Hepatocyte (in vitro differentiated cells): ENCODE measurements around the gene MYBPC2. TPM values are rescaled to one million over a fixed set of nuclear protein-coding genes. Genes with fewer than 3 reads are reported as not detected.

Experiments used
- DNase-seq: peaks from one replicate; pipeline ENCODE4 v3.0.0-alpha.2; 2016; ENCODE audit warnings: low spot score
- H2AFZ ChIP-seq: fragments of 200-600 bp; sonication (generic); 2 replicates; pipeline ENCODE4 v1.6.0; 2016; ENCODE audit warnings: antibody characterized with exemption, mild to moderate bottlenecking
- H3K27ac ChIP-seq: fragments of 200-600 bp; sonication (generic); 2 replicates; pipeline ENCODE4 v1.5.1; 2016; ENCODE audit warnings: mild to moderate bottlenecking
- H3K27me3 ChIP-seq: fragments of 200-600 bp; sonication (generic); 2 replicates; pipeline ENCODE4 v1.6.1; 2016
- H3K36me3 ChIP-seq: fragments of 200-600 bp; sonication (generic); replicated peaks from 2 replicates; pipeline ENCODE4 v1.5.1; 2016; ENCODE audit warnings: low read depth; ENCODE audit not compliant: insufficient read depth
- H3K4me1 ChIP-seq: fragments of 200-600 bp; sonication (generic); 2 replicates; pipeline ENCODE4 v1.5.1; 2016; ENCODE audit warnings: mild to moderate bottlenecking, moderate library complexity; ENCODE audit not compliant: insufficient read depth
- H3K4me2 ChIP-seq: fragments of 200-600 bp; sonication (generic); 2 replicates; pipeline ENCODE4 v1.6.0; 2016
- H3K4me3 ChIP-seq: fragments of 200-600 bp; sonication (generic); 2 replicates; pipeline ENCODE4 v1.5.1; 2016; ENCODE audit warnings: mild to moderate bottlenecking
- H3K79me2 ChIP-seq: fragments of 200-600 bp; sonication (generic); 2 replicates; pipeline ENCODE4 v1.6.0; 2017; ENCODE audit warnings: mild to moderate bottlenecking
- H3K9me2 ChIP-seq: fragments of 200-600 bp; sonication (generic); replicated peaks from 2 replicates; pipeline ENCODE4 v1.6.0; 2017; ENCODE audit warnings: mild to moderate bottlenecking; ENCODE audit not compliant: insufficient read depth
- H3K9me3 ChIP-seq: fragments of 200-600 bp; sonication (generic); 2 replicates; pipeline ENCODE4 v1.5.1; 2016; ENCODE audit warnings: low read depth, mild to moderate bottlenecking
- H4K20me1 ChIP-seq: fragments of 200-600 bp; sonication (generic); 2 replicates; pipeline ENCODE4 v1.6.0; 2016; ENCODE audit warnings: mild to moderate bottlenecking; ENCODE audit not compliant: insufficient read depth, poor library complexity, severe bottlenecking
- EZH2 ChIP-seq: fragments of 200-600 bp; sonication (generic); IDR thresholded peaks from 2 replicates; pipeline ENCODE4 v1.6.1; 2016; ENCODE audit warnings: antibody characterized with exemption, mild to moderate bottlenecking, borderline replicate concordance
- EZH2phosphoT487 ChIP-seq: fragments of 200-600 bp; sonication (generic); IDR thresholded peaks from one replicate; pipeline ENCODE4 v1.6.1; 2018; ENCODE audit warnings: antibody characterized with exemption, mild to moderate bottlenecking, low read depth, moderate library complexity; ENCODE audit not compliant: unreplicated experiment, severe bottlenecking
- WGBS: methylation state at CpG from one replicate; pipeline ENCODE4 v1.1.6; 2016; ENCODE audit warnings: low lambda C conversion rate; ENCODE audit errors: missing lambda C conversion rate; 5-methylcytosine and 5-hydroxymethylcytosine counted together
- polyA plus RNA-seq: library from polyadenylated mRNA; unstranded; fragments of >200 nt; fragmentation: Nextera tagmentation; extraction: Ambion mirVana; gene quantifications from 2 replicates; pipeline ENCODE4 v1.2.1, GENCODE V29; 2016
- total RNA-seq: library from RNA; depleted of rRNA; stranded (reverse); fragments of >200 nt; gene quantifications from 2 replicates; pipeline ENCODE4 v1.2.3, GENCODE V29; 2014
- TF ChIP-seq, protein P1 (sequence below): fragments of 200-600 bp; sonication (generic); IDR thresholded peaks from 2 replicates; pipeline ENCODE4 v1.5.1; 2016; ENCODE audit warnings: antibody characterized with exemption, mild to moderate bottlenecking; ENCODE audit not compliant: poor library complexity

The MYBPC2 gene
- total and polyA plus RNA-seq, 2 experiments from 2014 or later: 0.07 TPM; not detected in 1

DNA sequence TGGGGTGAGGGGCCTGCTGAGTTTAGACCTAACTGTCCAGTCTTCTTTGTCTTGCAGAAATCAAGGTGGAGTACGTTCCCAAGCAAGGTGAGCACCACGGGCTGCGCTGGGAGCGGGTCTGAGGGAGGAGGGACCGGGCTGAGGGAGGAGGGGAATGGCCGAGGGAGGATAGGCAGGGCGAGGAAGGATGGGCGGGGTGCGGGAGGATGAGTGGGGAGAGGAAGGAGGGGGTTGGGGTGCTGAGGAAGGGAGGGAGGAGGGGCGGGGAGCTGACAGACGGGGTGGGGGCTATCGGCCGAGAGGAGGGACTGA is 18.5 kb downstream of the MYBPC2 start:
- 75% methylated on average over 6 of the region's 13 CpGs for WGBS
- H3K27ac ChIP-seq: no peak overlapping the region
- H3K9me3 ChIP-seq: no peaks in the 10 kb centered on the region
- H3K79me2 ChIP-seq: no peaks in the 10 kb centered on the region
- no peak overlapping the region for H3K4me3 ChIP-seq
- no peaks in the 10 kb centered on the region for H3K4me1 ChIP-seq
- H2AFZ ChIP-seq: no peak overlapping the region
- H3K9me2 ChIP-seq: no peaks in the 10 kb centered on the region
- no peaks in the 10 kb centered on the region for H3K36me3 ChIP-seq
- H3K4me2 ChIP-seq: no peak overlapping the region
- no peak for DNase-seq
- H3K27me3 ChIP-seq: no peaks in the 10 kb centered on the region
- TF ChIP-seq EZH2phosphoT487: no peak
- TF ChIP-seq, protein P1, sequence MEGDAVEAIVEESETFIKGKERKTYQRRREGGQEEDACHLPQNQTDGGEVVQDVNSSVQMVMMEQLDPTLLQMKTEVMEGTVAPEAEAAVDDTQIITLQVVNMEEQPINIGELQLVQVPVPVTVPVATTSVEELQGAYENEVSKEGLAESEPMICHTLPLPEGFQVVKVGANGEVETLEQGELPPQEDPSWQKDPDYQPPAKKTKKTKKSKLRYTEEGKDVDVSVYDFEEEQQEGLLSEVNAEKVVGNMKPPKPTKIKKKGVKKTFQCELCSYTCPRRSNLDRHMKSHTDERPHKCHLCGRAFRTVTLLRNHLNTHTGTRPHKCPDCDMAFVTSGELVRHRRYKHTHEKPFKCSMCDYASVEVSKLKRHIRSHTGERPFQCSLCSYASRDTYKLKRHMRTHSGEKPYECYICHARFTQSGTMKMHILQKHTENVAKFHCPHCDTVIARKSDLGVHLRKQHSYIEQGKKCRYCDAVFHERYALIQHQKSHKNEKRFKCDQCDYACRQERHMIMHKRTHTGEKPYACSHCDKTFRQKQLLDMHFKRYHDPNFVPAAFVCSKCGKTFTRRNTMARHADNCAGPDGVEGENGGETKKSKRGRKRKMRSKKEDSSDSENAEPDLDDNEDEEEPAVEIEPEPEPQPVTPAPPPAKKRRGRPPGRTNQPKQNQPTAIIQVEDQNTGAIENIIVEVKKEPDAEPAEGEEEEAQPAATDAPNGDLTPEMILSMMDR: no peak
- no peak for TF ChIP-seq EZH2
- no peaks in the 10 kb centered on the region for H4K20me1 ChIP-seq

DNA sequence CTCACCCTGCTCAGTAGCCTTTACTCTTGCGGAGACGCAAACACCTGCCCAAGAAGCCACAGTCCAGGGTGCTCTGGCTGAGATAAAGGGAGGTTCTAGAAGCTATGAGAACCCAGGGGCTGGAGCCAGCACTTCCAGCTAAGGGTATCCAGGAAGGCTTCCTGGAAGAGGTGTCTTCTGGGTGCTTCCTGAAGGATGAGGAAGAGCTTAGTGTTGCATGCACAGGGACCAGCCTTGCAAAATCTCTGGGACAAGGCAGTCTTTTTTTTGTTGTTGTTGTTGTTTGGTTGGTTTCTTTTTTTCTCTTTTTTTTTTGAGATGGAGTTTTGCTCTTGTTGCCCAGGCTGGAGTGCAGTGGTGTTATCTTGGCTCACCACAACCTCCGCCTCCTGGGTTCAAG is 20.6 kb downstream of the MYBPC2 start:
- no peaks in the 10 kb centered on the region for H3K27me3 ChIP-seq
- no peaks in the 10 kb centered on the region for H3K4me1 ChIP-seq
- no peak overlapping the region for H2AFZ ChIP-seq
- no peak overlapping the region for H3K4me2 ChIP-seq
- no peaks in the 10 kb centered on the region for H3K36me3 ChIP-seq
- no peak for DNase-seq
- H3K9me2 ChIP-seq: no peaks in the 10 kb centered on the region
- H3K27ac ChIP-seq: no peak overlapping the region
- no peak overlapping the region for H3K4me3 ChIP-seq
- H3K79me2 ChIP-seq: no peaks in the 10 kb centered on the region
- H4K20me1 ChIP-seq: no peaks in the 10 kb centered on the region
- H3K9me3 ChIP-seq: no peaks in the 10 kb centered on the region
- 96% methylated on average over 3 of the region's 3 CpGs for WGBS
- TF ChIP-seq EZH2phosphoT487 (no peak), EZH2 (no peak)
- TF ChIP-seq, protein P1: no peak

GRCh38 chr19:50455992-50456391 is 23.3 kb downstream of the MYBPC2 start:
- Histone ChIP-seq H3K36me3 (no peaks in the 10 kb centered on the region), H4K20me1 (no peaks in the 10 kb centered on the region), H3K4me2 (no peak overlapping the region), H3K4me1 (no peaks in the 10 kb centered on the region), H3K9me2 (no peaks in the 10 kb centered on the region), H2AFZ (no peak overlapping the region), H3K27me3 (no peaks in the 10 kb centered on the region), H3K9me3 (no peaks in the 10 kb centered on the region), H3K4me3 (no peak overlapping the region), H3K27ac (no peak overlapping the region), H3K79me2 (no peaks in the 10 kb centered on the region)
- no peak for DNase-seq
- WGBS: 82% methylated on average over 2 of the region's 2 CpGs
- TF ChIP-seq EZH2phosphoT487: no peak

- Histone ChIP-seq H3K36me3 (no peaks in the 10 kb centered on the region), H3K79me2 (no peaks in the 10 kb centered on the region), H3K4me1 (no peaks in the 10 kb centered on the region), H3K27me3 (no peaks in the 10 kb centered on the region), H3K27ac (no peak overlapping the region), H3K4me3 (no peak overlapping the region), H3K9me2 (no peaks in the 10 kb centered on the region), H4K20me1 (no peaks in the 10 kb centered on the region), H3K9me3 (no peaks in the 10 kb centered on the region), H2AFZ (no peak overlapping the region), H3K4me2 (no peak overlapping the region)
- TF ChIP-seq EZH2: no peak
- TF ChIP-seq, protein P1: no peak
- TF ChIP-seq EZH2phosphoT487: no peak
- DNase-seq: no peak
- WGBS: 87% methylated on average over 5 of the region's 5 CpGs
These were observed 24.6 kb downstream of the MYBPC2 start for GRCh38 chr19:50457300-50457699.
